Measurements from ENCODE around the gene IL21.

The IL21 gene

GRCh38 chr4:122666527-122667245 is 45.8 kb upstream of the IL21 start:
- no peaks in the 10 kb centered on the region for H3K27me3 ChIP-seq (ENCODE audit: insufficient read depth, poor library complexity, severe bottlenecking)
- TF ChIP-seq REST (IDR thresholded peaks at IDR 0.05; ENCODE audit: insufficient replicate concordance, low read depth) (no peak), GABPA (IDR thresholded peaks at IDR 0.05; ENCODE audit: low read depth) (no peak)
- H3K27ac ChIP-seq (replicated peaks): no peak overlapping the region
- DNase-seq (ENCODE audit: low read depth in 1 of 2, low spot score in 1 of 2): no peak
- H3K4me3 ChIP-seq (replicated peaks; ENCODE audit: insufficient read depth, low read length): no peak overlapping the region

- H3K27ac ChIP-seq (replicated peaks): no peak overlapping the region
- H3K4me3 ChIP-seq (replicated peaks; ENCODE audit: insufficient read depth, low read length): no peak overlapping the region
Measured at GRCh38 chr4:122665161-122665929, 44.5 kb upstream of the IL21 start.

GRCh38 chr4:122663814-122664610 is 43.1 kb upstream of the IL21 start:
- no peak for DNase-seq (ENCODE audit: low read depth in 1 of 2, low spot score in 1 of 2)
- TF ChIP-seq SPI1 (IDR thresholded peaks at IDR 0.05; ENCODE audit: borderline replicate concordance, low read depth) (no peak), REST (IDR thresholded peaks at IDR 0.05; ENCODE audit: insufficient replicate concordance, low read depth) (no peak), CTCF (IDR thresholded peaks at IDR 0.05; ENCODE audit: insufficient read depth, low read length) (no peak), GABPA (IDR thresholded peaks at IDR 0.05; ENCODE audit: low read depth) (no peak), POLR2AphosphoS5 (IDR thresholded peaks at IDR 0.05; ENCODE audit: low read depth) (no peak)
- Histone ChIP-seq H3K27me3 (ENCODE audit: insufficient read depth, poor library complexity, severe bottlenecking) (no peaks in the 10 kb centered on the region), H3K27ac (replicated peaks) (no peak overlapping the region), H3K4me3 (replicated peaks; ENCODE audit: insufficient read depth, low read length) (no peak overlapping the region)

More at GRCh38 chr4:122665161-122665929, 44.5 kb upstream of the IL21 start:
- TF ChIP-seq REST (IDR thresholded peaks at IDR 0.05; ENCODE audit: insufficient replicate concordance, low read depth): no peak
- no peak for TF ChIP-seq GABPA (IDR thresholded peaks at IDR 0.05; ENCODE audit: low read depth)
- TF ChIP-seq SPI1 (IDR thresholded peaks at IDR 0.05; ENCODE audit: borderline replicate concordance, low read depth): no peak
- no peak for TF ChIP-seq POLR2AphosphoS5 (IDR thresholded peaks at IDR 0.05; ENCODE audit: low read depth)
- no peak for TF ChIP-seq CTCF (IDR thresholded peaks at IDR 0.05; ENCODE audit: insufficient read depth, low read length)
- no peaks in the 10 kb centered on the region for H3K27me3 ChIP-seq (ENCODE audit: insufficient read depth, poor library complexity, severe bottlenecking)
- DNase-seq (ENCODE audit: low read depth in 1 of 2, low spot score in 1 of 2): no peak
